GM12872 (cell line): ENCODE results near the gene EHMT1.

Experiments
- CTCF ChIP-seq: IDR thresholded peaks from 3 replicates; pipeline ENCODE4 v1.5.1; 2011; ENCODE audit warnings: low read depth, mild to moderate bottlenecking, low read length, moderate library complexity; ENCODE audit not compliant: insufficient read depth

EHMT1 gene

GRCh38 chr9:137703842-137704508 lies 85.2 kb downstream of the EHMT1 start:
- no peak for TF ChIP-seq CTCF

- no peak for TF ChIP-seq CTCF
Measured at GRCh38 chr9:137705443-137705863, 86.6 kb downstream of the EHMT1 start.

GRCh38 chr9:137705906-137706305 lies 87.1 kb downstream of the EHMT1 start:
- TF ChIP-seq CTCF, result no peak

- no peak for TF ChIP-seq CTCF
Measured at GRCh38 chr9:137707361-137707760, 88.6 kb downstream of the EHMT1 start.

- TF ChIP-seq CTCF, result no peak
Measured at GRCh38 chr9:137708590-137709284, 89.9 kb downstream of the EHMT1 start.

GRCh38 chr9:137709411-137710101 lies 90.8 kb downstream of the EHMT1 start:
- no peak for TF ChIP-seq CTCF

GRCh38 chr9:137710704-137711103 lies 91.9 kb downstream of the EHMT1 start:
- TF ChIP-seq CTCF, result no peak
